ENCODE measurements around the gene KCNQ1. TPM values are rescaled to one million over a fixed set of nuclear protein-coding genes. Genes with fewer than 3 reads are reported as not detected.

KCNQ1 gene
- total RNA-seq, 3 donors from 2014 or later (not counting 1 experiment from before 2014, with no cell fraction given): 1.9 to 7.8 (median 3.3) TPM

GRCh38 chr11:2531987-2532703 is 87.3 kb downstream of the KCNQ1 start:
- DNase-seq: peak in 1 of 2 donors; percentile 29
- no peaks in the 10 kb centered on the region for H3K9me3 Mint-ChIP-seq
- H3K4me1 ChIP-seq (ENCODE audit: control insufficient read depth, insufficient read depth, low read length): peaks cover 28% of the 10 kb centered on the region
- no peak overlapping the region for H3K4me3 Mint-ChIP-seq
- no peak overlapping the region for H3K27ac ChIP-seq (ENCODE audit: low read length)
- no peak for ATAC-seq
- no peak overlapping the region for H3K27ac Mint-ChIP-seq
- peaks cover 6% of the 10 kb centered on the region for H3K27me3 ChIP-seq (ENCODE audit: control insufficient read depth, insufficient read depth, low read length)
- peaks cover 15% of the 10 kb centered on the region in 2 donors for H3K27me3 Mint-ChIP-seq (ENCODE audit: low read depth in 2 of 2)
- no peaks in the 10 kb centered on the region for H3K9me3 ChIP-seq (ENCODE audit: control insufficient read depth, insufficient read depth, low read length)
- H3K4me3 ChIP-seq (ENCODE audit: low read length): no peak overlapping the region
- H3K36me3 Mint-ChIP-seq: no peaks in the 10 kb centered on the region
- no peaks in the 10 kb centered on the region for H3K36me3 ChIP-seq (ENCODE audit: control insufficient read depth, insufficient read depth, low read length)
- H3K4me1 Mint-ChIP-seq: peaks cover 12 to 15% of the 10 kb centered on the region in 2 donors
- intact Hi-C loops (cut with micrococcal nuclease): loop anchor here (1.0 to 2.0 kb wide), 6 partner anchors 104 to 885 kb away; no protein-coding TSS in a partner anchor
- no peak for TF ChIP-seq CTCF (IDR thresholded peaks at IDR 0.05)
- WGBS (ENCODE audit: insufficient coverage): 79% methylated on average over 21 of the region's 21 CpGs

GRCh38 chr11:2532704-2533586 is 88.1 kb downstream of the KCNQ1 start:
- H3K27me3 Mint-ChIP-seq (ENCODE audit: low read depth in 2 of 2): peaks cover 12 to 15% of the 10 kb centered on the region in 2 donors
- Histone ChIP-seq H3K27ac (ENCODE audit: low read length) (no peak overlapping the region), H3K36me3 (ENCODE audit: control insufficient read depth, insufficient read depth, low read length) (no peaks in the 10 kb centered on the region), H3K27me3 (ENCODE audit: control insufficient read depth, insufficient read depth, low read length) (peaks cover 6% of the 10 kb centered on the region), H3K4me1 (ENCODE audit: control insufficient read depth, insufficient read depth, low read length) (peaks cover 22% of the 10 kb centered on the region), H3K4me3 (ENCODE audit: low read length) (no peak overlapping the region), H3K9me3 (ENCODE audit: control insufficient read depth, insufficient read depth, low read length) (no peaks in the 10 kb centered on the region)
- H3K36me3 Mint-ChIP-seq: no peaks in the 10 kb centered on the region
- intact Hi-C loops (cut with micrococcal nuclease): loop anchor here (1.0 to 2.0 kb wide), 6 partner anchors 355 to 884 kb away; no protein-coding TSS in a partner anchor
- WGBS (ENCODE audit: insufficient coverage): 10% methylated on average over 43 of the region's 43 CpGs
- peaks cover 12 to 15% of the 10 kb centered on the region in 2 donors for H3K4me1 Mint-ChIP-seq
- peak; percentile 98 for TF ChIP-seq CTCF (IDR thresholded peaks at IDR 0.05)
- peak overlapping the region; percentile 30 to 75 for H3K27ac Mint-ChIP-seq
- H3K9me3 Mint-ChIP-seq: no peaks in the 10 kb centered on the region
- ATAC-seq (peak; percentile 85 to 89 (median 86)), DNase-seq (peak; percentile 91 to 96)
- peak overlapping the region; percentile 91 for H3K4me3 Mint-ChIP-seq

- Histone ChIP-seq H3K36me3 (ENCODE audit: control insufficient read depth, insufficient read depth, low read length) (no peaks in the 10 kb centered on the region), H3K27ac (ENCODE audit: low read length) (no peak overlapping the region), H3K27me3 (ENCODE audit: control insufficient read depth, insufficient read depth, low read length) (peaks cover 6% of the 10 kb centered on the region), H3K4me3 (ENCODE audit: low read length) (no peak overlapping the region), H3K9me3 (ENCODE audit: control insufficient read depth, insufficient read depth, low read length) (no peaks in the 10 kb centered on the region), H3K4me1 (ENCODE audit: control insufficient read depth, insufficient read depth, low read length) (peaks cover 22% of the 10 kb centered on the region)
- H3K36me3 Mint-ChIP-seq: no peaks in the 10 kb centered on the region
- H3K9me3 Mint-ChIP-seq: no peaks in the 10 kb centered on the region
- 24% methylated on average over 22 of the region's 22 CpGs for WGBS (ENCODE audit: insufficient coverage)
- H3K27me3 Mint-ChIP-seq (ENCODE audit: low read depth in 2 of 2): peaks cover 11 to 13% of the 10 kb centered on the region in 2 donors
- TF ChIP-seq CTCF (IDR thresholded peaks at IDR 0.05): no peak
- DNase-seq (peak; percentile 41 to 42), ATAC-seq (peak; percentile 44 to 56 (median 54))
- H3K27ac Mint-ChIP-seq: no peak overlapping the region
- peak overlapping the region; percentile 91 for H3K4me3 Mint-ChIP-seq
- intact Hi-C loops (cut with micrococcal nuclease): loop anchor here (1.0 to 2.0 kb wide), 5 partner anchors 355 to 883 kb away; no protein-coding TSS in a partner anchor
- peaks cover 12 to 15% of the 10 kb centered on the region in 2 donors for H3K4me1 Mint-ChIP-seq
These were observed 88.9 kb downstream of the KCNQ1 start for GRCh38 chr11:2533587-2534133.
